H4 (cell line): ENCODE data around the gene VPS13C. TPM values are rescaled to one million over a fixed set of nuclear protein-coding genes. Genes with fewer than 3 reads are reported as not detected.

Experiments used
- DNase-seq: peaks from one replicate; pipeline ENCODE4 v3.0.0-alpha.2; 2015; ENCODE audit warnings: low spot score
- total RNA-seq: library from RNA; depleted of rRNA; stranded (reverse); fragments of >200 nt; shearing (Covaris generic); gene quantifications from 2 replicates; pipeline ENCODE4 v1.2.3, GENCODE V29; 2014

The VPS13C gene
- total RNA-seq, 1 experiment from 2014 or later, result 16.8 TPM

- no peak for DNase-seq
These were observed 204.0 kb downstream of the VPS13C start for GRCh38 chr15:61856295-61856694.

- DNase-seq, result no peak
These were observed 207.1 kb downstream of the VPS13C start for GRCh38 chr15:61853195-61853594.

DNA sequence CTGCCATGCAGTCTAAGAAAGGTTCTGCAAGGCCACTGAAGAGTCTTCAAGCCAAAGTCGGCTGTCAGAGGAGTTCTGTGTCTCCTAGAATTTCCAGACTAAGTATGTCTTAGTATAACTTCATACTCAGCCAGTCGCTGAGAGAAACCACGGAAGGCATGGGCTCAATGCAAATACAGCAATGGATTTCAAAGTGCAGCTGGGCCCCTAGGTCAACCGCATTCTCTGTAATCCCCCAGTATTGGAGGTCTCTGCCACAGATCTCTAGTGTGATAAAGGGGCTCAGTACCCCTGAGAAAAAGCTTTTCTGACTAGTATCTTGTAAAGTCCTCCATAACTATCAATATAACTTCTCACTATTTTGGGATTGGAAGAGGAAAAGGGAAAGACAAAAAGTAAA lies 208.3 kb downstream of the VPS13C start:
- no peak for DNase-seq

DNA sequence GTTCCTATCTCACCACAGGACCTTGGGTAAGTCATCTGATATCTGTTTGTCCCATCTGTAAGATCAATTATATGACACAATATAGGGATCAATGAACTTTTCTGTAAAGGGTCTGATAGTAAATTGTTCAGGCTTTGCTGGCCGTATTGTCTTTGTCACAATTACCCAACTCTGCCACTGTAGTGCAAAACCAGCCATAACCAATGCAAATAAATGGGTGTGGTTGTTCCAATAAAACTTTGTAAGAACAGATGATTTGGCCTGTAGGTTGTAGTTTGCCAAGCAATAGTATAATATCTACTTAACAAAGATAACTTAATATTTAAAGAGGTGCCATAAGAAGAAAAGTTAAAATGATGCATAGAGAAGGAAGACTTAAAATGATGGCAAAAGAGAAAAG lies 210.8 kb downstream of the VPS13C start:
- no peak for DNase-seq

GRCh38 chr15:61841466-61841865 lies 218.8 kb downstream of the VPS13C start:
- DNase-seq, result no peak

DNA sequence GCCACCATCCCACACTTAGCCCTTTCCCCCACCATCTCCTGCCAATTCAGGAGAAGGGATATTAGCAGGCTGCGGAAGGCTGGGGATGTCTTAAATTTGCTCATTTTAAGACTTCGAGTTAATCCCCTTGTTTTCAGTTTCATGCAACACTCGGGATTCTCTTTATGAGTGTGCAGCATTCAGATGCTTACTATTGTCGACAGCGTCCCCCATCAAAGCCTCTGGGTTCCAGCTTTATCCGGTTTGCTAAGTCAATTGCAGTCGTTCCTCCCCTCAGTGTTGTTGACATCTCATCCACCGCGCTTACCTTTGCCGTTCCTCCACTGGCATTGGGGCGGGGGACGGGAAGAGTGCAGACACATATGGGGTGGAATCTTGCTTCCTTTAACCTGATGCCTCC lies 220.2 kb downstream of the VPS13C start:
- DNase-seq, result no peak

DNA sequence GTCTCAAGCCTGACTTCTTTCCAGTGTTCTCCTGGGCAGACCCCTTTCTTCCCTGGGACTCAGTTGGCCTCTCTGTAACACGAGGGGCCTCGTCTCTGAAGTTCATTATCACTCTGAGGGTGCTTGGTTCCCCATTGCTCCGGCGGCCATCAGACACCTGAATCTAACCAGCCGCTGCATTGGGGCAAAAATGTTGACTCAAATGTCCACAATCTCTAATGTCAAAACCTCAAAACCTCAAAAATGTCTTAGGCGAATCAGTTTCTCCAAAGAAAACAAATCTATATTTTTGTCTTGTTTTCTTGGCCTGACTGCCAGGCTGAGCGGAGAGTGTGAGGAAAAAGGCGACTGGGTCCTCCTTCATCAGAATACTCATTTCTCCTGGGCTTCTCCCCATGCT lies 220.7 kb downstream of the VPS13C start:
- no peak for DNase-seq

DNA sequence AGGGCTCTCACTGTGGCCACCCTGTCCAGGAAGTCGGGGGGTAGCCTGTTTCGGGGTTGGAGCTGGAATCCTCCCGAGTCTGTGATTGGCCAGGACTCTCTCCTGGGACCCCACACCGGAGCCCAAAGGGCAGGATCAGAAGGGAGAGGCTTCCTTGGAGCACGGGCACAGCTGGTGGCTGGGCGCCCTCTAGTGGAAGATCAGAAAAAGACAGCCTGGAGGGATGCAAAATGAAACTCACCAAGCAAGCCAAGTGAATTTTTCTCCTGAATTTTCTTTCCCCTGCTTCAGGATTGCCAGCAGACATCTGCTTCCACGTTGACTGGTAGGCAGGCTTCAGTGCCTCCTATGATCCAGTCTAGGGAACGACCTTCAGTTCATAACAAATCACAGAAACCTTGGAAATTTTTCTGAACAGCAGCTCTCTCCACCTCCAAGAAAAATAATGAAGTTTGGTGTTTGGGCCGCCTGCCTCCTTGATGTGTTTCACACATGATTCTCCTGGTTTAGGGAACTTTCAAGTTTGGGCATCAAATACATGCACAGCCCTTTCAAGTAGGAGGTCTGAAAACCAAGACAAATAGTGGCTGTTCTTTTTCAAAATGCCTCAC lies 224.6 kb downstream of the VPS13C start:
- peak; percentile 22 for DNase-seq

- DNase-seq, result no peak
These were observed 225.2 kb downstream of the VPS13C start for GRCh38 chr15:61835029-61835428.

DNA sequence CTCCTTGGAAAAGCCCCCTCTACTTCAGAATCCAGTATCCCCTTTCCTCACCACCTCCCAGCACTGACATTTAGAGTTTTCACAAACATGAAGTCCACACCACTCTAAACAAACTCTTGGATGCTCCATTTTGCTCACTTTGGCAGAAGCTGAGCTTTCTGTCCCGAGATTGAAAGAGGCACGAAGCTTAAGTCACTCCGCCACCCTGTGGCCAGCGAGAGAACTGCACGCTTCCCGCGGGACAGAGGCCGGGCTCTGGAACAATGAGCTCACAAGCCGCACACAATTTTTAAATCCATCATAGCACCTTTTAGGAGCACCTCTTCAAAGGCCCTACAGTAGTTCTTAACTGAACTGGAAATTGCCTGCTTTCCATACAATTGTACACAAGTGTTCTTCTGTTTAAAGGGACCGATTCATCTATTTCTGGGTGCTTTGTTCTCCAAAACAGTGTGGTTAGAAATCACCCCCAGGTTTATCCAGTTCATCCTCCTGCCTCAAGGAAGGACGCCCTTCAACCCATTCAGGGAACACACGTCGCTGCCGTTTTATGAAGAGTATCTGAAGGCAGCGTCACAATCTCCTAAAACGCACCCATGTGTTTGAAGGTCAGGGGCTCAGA lies 226.1 kb downstream of the VPS13C start:
- DNase-seq, result peak; percentile 68

- no peak for DNase-seq
These were observed 228.0 kb downstream of the VPS13C start for GRCh38 chr15:61832223-61832622.

- peak; percentile 24 for DNase-seq
These were observed 228.7 kb downstream of the VPS13C start for GRCh38 chr15:61831505-61831921.

GRCh38 chr15:61830536-61831330 lies 229.5 kb downstream of the VPS13C start:
- DNase-seq, result no peak

DNA sequence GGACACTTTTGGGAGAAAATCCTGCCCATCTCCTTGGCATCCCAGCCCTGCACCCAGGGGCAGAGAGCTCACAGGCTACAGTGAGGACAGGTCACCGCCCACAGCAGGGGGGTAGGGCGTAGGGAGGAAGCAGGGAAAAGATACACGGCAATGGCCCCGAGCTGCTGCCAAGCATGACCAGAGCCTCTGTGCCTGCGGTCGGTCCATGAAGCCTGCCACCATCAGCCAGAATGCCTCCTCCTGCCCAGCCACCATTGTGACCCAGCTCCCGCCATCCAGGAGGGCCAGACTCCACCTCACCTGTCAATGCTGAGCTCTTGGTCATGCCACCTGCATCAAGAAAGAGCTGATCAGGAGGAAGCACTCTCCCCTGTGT lies 230.7 kb downstream of the VPS13C start:
- DNase-seq, result no peak

DNA sequence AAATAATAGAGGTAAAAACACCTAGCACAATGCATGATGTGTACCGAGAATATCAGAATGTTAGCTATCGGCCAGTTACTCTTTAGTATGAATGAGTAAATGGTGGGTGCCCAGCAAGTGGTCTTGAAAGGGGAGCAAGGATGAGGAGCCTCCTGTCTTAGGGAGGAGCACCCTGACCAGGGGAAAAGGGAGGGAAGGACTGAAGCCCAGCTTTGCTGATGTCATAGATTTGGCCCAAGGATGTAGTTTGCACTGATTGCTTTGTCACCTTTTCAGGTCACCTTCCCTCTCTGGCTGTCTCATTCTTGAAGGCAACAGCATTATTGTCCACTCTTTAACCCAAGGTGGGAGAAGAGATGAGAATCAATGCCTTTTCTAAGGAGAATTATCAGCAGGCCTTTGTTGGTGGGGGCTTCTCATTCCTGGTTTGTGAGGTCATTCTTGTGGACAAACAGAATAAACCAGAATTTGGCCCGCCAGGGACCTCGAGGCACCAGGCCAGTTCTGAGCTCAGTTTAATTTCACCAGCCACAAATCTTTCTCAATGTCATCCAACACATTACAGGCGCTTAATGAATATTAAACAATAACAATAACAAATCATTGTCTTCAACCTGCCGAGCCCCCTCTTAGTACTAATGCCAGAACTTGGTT lies 231.3 kb downstream of the VPS13C start:
- DNase-seq, result no peak

DNA sequence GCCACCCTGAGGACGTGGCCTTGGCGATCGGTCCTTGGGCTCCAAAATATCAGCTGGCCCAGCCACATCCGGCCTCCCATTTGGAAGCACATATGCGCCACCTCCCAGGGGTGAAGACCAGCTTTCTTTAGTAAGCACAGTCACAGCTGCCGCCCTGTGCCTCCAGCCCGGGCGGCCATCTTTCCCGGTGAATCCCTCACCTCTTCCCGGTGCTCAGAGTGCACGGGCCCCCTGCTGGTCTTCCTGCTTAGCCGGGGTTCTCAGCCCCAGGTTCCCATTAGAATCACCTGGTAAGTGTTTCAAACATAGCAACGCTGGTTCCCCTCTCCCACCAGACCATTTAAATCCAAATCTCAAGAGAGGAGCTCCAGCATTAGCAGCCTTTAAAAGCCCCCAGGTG lies 232.2 kb downstream of the VPS13C start:
- no peak for DNase-seq

DNA sequence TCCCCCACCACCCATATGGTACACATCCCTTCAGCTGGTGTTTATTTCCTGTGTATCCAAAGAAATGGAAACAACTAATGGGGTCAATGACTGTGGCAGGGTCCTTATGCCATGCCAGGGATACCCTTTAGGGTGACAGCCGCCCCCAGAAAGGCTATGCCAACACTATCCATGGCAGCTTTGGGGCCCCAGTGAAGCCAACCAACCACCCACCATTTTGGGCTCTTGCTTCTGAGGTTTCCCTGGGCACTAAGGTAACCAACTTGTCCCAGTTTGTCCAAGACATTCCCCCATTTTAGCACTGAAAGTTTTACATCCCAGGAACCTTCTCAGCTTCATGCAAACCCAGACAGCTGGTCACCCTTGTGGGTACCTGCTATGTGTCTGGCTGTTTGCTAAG lies 233.1 kb downstream of the VPS13C start:
- DNase-seq, result no peak

DNA sequence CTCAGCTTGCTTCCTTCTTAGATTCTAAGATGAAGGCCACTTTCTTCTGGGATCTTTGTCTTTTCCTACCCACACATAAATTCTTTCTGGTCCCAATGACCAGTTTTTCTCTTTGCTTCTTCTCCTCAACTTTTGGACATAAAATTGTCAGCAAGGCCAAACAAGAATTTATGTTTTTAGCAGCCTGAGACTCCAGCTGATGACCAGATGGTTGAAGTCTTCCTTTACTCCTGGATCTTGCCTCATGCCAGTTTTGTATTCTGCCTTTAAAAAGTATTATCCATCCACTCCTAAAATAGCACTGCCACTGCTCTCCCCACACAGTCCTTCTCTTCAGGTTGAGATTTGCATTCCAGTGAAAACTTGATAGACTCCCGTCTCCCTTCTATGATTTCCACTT lies 236.0 kb downstream of the VPS13C start:
- DNase-seq, result no peak

DNA sequence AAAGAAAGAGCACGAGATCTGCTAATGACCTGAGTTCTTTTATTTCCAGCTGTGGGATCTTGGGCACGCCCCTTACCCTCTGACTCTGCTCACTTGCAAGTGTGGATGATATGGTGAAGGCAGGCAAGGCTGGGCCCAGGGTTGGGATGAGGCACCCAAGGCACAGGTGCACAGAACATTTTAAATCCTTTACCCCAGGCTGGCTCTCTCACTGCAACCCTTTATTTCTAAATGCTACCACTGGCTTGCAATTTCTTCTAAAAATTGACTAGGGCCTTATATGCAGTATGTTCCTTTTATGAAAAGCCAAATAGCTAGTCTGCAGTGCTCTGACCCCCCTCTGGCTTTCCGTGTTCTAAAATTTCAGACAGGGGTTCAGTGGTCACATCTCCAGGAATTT lies 237.7 kb downstream of the VPS13C start:
- no peak for DNase-seq

DNA sequence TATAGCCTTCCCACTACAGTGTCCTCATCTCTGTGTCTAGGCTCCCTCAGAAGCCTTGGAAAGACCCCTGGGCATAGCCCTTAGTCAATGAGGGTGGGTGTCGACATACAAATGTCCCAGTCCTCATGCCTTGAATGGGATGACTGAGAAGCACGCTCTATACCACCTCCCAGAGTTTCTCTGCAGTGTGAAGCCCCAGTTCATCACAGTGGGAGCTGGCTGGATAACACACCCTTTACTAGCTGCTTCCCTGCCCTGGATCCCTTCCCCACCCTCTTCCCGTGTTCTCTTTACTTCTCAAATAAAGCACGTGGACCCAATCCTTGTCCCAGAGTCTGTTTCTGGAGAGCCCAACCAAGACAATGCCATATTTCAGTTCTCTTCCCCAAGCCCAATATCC lies 239.3 kb downstream of the VPS13C start:
- no peak for DNase-seq

- no peak for DNase-seq
These were observed 240.0 kb downstream of the VPS13C start for GRCh38 chr15:61820212-61820611.

- no peak for DNase-seq
These were observed 240.9 kb downstream of the VPS13C start for GRCh38 chr15:61819386-61819785.

- no peak for DNase-seq
These were observed 241.4 kb downstream of the VPS13C start for GRCh38 chr15:61818801-61819200.
